GM12892 (cell line): ENCODE measurements around the gene MVB12B.

Source experiments
- DNase-seq: peaks from one replicate; pipeline ENCODE4 v3.0.0; 2011; ENCODE audit not compliant: insufficient read length
- FAIRE-seq: peaks from 2 replicates; lab custom pipeline; 2011; peaks lifted over from hg19 to GRCh38; lab: Jason Lieb, UNC
- POLR2A ChIP-seq: IDR thresholded peaks from 2 replicates; pipeline ENCODE4 v1.6.1; 2011; ENCODE audit warnings: low read depth, low read length, control low read depth
- POLR2AphosphoS5 ChIP-seq: IDR thresholded peaks from 2 replicates; pipeline ENCODE4 v1.6.1; 2011; ENCODE audit warnings: low read depth, low read length, control low read depth
- TAF1 ChIP-seq: IDR thresholded peaks from 2 replicates; pipeline ENCODE4 v1.6.1; 2011; ENCODE audit warnings: low read depth, mild to moderate bottlenecking, control low read depth, low read length, borderline replicate concordance

MVB12B gene

GRCh38 chr9:126523611-126524111 lies 197.0 kb downstream of the MVB12B start:
- DNase-seq (no peak), FAIRE-seq (no peak)

GRCh38 chr9:126524353-126525077 lies 197.9 kb downstream of the MVB12B start:
- no peak for DNase-seq
- FAIRE-seq = no peak
- TF ChIP-seq POLR2AphosphoS5 (no peak), POLR2A (no peak), TAF1 (no peak)

More at GRCh38 chr9:126523611-126524111, 197.0 kb downstream of the MVB12B start:
- no peak for TF ChIP-seq POLR2AphosphoS5
- TF ChIP-seq TAF1 = no peak
- TF ChIP-seq POLR2A = no peak

GRCh38 chr9:126526218-126527108 lies 199.8 kb downstream of the MVB12B start:
- TF ChIP-seq TAF1 (no peak), POLR2AphosphoS5 (no peak), POLR2A (no peak)
- FAIRE-seq (no peak), DNase-seq (no peak)

- TF ChIP-seq POLR2AphosphoS5 (no peak), TAF1 (no peak), POLR2A (no peak)
- DNase-seq (no peak), FAIRE-seq (no peak)
These were observed 200.6 kb downstream of the MVB12B start for GRCh38 chr9:126527109-126527825.

- DNase-seq (no peak), FAIRE-seq (no peak)
- TF ChIP-seq POLR2A (no peak), TAF1 (no peak), POLR2AphosphoS5 (no peak)
These were observed 201.5 kb downstream of the MVB12B start for GRCh38 chr9:126528111-126528510.

GRCh38 chr9:126528915-126529314 lies 202.3 kb downstream of the MVB12B start:
- FAIRE-seq = no peak
- TF ChIP-seq POLR2AphosphoS5 (no peak), TAF1 (no peak), POLR2A (no peak)
- no peak for DNase-seq

GRCh38 chr9:126531035-126531571 lies 204.5 kb downstream of the MVB12B start:
- TF ChIP-seq POLR2AphosphoS5 (no peak), TAF1 (no peak), POLR2A (no peak)
- no peak for FAIRE-seq
- DNase-seq = no peak

GRCh38 chr9:126531591-126531990 lies 205.0 kb downstream of the MVB12B start:
- TF ChIP-seq TAF1 (no peak), POLR2AphosphoS5 (no peak), POLR2A (no peak)
- FAIRE-seq (no peak), DNase-seq (no peak)

GRCh38 chr9:126532019-126532462 lies 205.4 kb downstream of the MVB12B start:
- no peak for FAIRE-seq
- TF ChIP-seq TAF1 = no peak
- TF ChIP-seq POLR2AphosphoS5 = no peak
- no peak for TF ChIP-seq POLR2A
- no peak for DNase-seq

GRCh38 chr9:126532489-126532888 lies 205.9 kb downstream of the MVB12B start:
- DNase-seq (no peak), FAIRE-seq (no peak)
- TF ChIP-seq POLR2A = no peak
- no peak for TF ChIP-seq TAF1
- TF ChIP-seq POLR2AphosphoS5 = no peak
